GM21515 (cell line): ENCODE results near the gene NFE2L1.
A peak's percentile ranks its signal among the peaks of the same experiment; 100 is the strongest.
"Not testable (repeated sequence)": the region's sequence is repeated elsewhere in the genome, so short reads cannot be mapped to it uniquely, and the experiment has no call there.

Experiments used
- ATAC-seq: cut with Tn5 transposase; IDR thresholded peaks from one replicate; pipeline ENCODE4 v1.9.1; 2021; ENCODE audit not compliant: unreplicated experiment

Gene NFE2L1

DNA sequence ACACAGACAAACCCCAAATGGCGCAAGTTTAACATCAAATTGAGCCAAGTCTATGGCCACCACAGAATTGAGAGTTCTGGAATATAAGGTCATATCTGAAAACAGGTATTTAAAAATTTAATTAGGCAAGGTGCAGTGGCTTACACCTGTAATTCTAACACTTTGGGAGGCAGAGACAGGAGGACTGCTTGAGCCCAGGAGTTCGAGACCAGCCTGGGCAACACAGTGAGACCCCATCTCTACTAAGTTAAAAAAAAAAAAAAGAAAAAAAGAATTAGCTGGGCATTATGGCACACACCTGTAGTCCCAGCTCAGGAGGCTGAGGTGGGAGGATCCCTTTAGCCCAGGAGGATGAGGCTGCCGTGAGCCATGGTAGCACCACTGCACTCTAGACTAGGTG, 19.1 kb downstream of the NFE2L1 start:
- no peak for ATAC-seq

DNA sequence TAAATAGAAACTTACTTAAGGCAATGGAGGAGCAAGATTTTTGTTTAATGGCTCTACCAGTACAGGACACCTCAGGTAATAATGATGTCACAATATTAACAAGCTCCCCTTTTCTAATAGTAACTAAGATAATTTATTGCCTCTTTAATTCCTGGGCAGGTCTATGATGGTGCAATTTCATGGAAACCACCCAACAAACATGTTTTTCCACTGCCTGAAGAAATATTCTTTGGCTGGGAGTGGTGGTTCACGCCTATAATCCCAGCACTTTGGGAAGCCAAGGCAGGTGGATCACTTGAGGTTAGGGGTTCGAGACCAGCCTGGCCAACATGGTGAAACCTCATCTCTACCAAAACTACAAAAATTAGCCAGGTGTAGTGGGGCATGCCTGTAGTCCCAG, 19.6 kb downstream of the NFE2L1 start:
- ATAC-seq = not testable (repeated sequence)

GRCh38 chr17:48068491-48068961, 20.4 kb downstream of the NFE2L1 start:
- ATAC-seq = no peak

DNA sequence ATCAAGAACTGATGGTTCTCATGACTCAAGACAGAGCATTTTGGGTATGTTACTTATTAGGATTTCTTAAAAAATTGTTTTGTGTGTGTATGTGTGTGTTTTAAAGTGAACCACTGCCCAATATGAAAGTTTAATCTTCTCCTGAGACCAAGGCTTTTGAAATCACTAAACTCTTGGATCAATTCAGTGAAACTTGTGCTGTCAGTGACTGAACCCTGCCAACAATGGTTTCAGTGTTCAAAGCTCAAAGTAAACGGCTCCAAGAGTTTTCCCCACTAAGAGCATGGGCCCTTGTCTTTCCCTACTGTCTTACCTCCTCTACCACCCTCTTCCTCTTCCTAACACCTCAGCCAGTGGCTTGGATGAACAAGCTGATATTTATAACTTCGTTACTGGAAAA, 22.0 kb downstream of the NFE2L1 start:
- no peak for ATAC-seq

DNA sequence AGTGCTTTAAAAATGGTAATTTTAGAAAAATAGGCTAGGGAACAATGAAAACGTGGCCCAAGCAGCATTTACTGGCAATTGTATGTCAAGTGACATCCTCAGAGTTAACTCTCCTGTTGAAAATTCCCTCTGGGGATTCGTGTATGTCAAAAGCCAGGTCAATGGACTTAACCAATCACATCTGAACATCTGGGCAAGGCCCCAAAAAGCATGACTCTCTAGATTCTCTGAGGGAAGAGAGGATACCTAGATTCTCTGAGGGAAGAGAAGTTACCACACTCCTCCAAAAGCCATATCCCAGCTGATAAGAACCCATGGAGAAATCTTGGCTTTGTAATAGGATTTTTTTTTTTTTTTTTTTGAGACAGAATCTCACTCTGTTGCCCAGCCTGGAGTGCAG, 23.5 kb downstream of the NFE2L1 start:
- no peak for ATAC-seq

- ATAC-seq = not testable (repeated sequence)
Observed at GRCh38 chr17:48072811-48073210, 24.7 kb downstream of the NFE2L1 start.

DNA sequence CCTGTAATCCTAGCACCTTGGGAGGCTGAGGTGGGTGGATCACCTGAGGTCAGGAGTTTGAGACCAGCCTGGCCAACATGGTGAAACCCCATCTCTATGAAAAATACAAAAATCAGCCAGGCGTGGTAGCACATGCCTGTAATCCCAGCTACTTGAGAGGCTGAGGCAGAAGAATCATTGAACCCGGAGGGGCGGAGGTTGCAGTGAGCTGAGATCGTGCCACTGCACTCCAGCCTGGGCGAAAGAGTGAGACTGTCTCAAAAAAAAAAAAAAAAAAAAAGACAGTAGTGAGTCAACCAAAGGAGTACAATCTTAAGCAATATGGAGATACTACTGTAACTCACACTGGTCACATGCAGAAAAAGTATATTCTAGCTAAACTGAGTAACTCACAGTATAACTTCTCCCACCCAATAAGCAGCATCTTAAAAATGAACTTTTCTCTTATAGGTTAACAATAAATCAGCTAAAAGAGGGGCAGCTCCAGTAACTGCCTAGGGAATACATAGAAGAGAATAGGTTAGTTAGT, 25.5 kb downstream of the NFE2L1 start:
- not testable (repeated sequence) for ATAC-seq

GRCh38 chr17:48074322-48075081, 26.3 kb downstream of the NFE2L1 start:
- no peak for ATAC-seq

- not testable (repeated sequence) for ATAC-seq
Observed at GRCh38 chr17:48077152-48077551, 29.0 kb downstream of the NFE2L1 start.

DNA sequence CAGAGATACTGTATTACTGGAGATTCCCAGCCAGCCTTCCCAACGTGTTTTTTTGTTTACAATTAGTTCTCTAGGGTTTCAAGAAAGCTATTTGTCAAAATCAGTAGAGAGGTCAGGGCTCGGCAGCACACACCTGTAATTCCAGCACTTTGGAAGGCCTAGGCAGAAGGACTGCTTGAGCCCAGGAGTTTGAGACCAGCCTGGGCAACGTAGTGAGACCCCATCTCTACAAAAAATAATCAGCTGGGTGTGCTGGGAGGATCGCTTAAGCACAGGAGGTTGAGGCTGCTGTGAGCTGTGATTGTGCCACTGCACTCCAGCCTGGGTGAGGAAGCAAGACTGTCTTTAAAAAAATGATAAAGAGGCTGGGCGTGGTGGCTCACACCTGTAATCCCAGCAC, 33.7 kb downstream of the NFE2L1 start:
- no peak for ATAC-seq

DNA sequence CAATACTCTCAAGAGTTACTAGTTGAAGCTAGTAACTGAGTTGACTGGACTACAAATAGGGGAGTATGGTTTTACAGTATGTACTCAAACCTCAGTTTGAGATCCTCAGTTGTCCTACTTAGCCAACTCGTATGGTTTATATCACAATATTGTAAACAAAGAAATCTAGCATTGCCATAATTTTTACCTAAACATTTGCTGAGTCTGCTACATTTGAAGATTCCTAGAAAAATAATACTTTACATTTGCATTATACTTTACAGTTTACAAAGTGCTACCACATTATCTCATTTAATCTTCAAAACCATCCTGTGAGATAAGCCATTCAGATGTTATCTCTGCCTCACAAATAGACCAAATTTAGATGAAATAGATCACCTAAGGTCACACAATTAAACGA, 36.8 kb downstream of the NFE2L1 start:
- no peak for ATAC-seq

DNA sequence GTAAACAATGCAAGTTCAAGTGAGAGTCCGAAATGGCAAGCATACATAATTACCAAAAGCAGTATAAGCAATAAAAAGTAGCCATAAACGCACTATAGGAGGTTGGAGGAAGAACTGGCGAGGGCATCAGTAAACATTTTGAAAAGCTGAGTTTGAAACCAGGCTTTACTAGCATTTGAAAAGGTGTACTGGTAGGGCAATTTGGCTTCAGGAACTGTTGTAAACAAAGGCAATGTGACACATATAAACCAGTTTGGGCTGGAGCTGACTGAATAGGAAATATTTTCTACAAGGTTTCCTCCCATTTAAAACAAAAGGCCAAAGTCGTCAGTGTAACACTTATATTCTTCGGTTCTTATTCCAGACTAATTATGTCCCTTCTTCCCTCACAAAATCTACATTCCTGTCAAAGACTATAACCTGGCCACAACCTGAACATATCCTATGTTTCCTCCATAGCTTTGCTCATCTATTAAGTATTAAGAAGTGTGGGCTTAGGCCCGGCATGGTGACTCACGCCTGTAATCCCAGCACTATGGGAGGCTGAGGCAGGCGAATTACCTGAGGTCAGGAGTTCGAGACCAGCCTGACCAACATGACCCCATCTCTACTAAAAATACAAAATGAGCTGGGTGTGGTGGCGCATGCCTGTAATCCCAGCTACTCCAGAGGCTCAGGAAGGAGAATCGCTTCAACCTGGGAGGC, 45.3 kb downstream of the NFE2L1 start:
- no peak for ATAC-seq

DNA sequence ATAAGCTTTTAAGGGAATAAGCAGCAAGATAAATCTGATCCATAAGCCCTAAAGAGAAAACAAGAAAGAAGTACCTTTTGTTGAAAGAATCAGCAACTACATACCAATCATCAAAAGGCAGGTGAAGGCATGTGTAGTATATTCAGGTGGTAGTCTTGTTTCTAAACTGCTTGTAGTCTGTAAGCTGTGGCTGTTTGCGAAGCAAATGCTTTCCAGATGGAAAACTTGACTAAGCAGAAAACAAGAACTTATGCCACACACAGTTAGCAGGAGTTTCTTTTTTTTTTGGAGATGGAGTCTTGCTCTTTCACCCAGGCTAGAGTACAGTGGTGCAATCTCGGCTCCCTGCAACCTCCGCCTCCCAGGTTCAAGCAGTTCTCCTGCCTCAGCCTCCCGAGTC, 47.5 kb downstream of the NFE2L1 start:
- no peak for ATAC-seq

DNA sequence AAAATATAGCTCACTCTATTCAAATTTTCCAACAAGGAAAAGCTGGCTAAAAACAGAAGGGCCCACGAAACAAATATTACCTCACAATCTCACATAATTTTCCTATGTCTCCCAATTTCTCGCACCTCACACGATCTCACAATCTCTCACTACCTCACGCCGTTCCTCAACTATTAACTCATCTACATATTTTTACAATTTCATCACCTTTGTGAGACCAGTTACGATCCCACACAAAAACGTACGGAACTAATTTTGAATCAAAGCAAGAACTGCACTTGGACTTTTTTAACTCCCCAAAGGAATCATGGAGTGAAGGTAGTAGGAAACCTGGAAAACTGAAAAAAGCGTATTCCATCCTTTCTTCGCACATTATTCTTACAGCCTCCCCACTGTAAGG, 52.0 kb downstream of the NFE2L1 start:
- no peak for ATAC-seq

- ATAC-seq = no peak
Observed at GRCh38 chr17:48100591-48101011, 52.4 kb downstream of the NFE2L1 start.

DNA sequence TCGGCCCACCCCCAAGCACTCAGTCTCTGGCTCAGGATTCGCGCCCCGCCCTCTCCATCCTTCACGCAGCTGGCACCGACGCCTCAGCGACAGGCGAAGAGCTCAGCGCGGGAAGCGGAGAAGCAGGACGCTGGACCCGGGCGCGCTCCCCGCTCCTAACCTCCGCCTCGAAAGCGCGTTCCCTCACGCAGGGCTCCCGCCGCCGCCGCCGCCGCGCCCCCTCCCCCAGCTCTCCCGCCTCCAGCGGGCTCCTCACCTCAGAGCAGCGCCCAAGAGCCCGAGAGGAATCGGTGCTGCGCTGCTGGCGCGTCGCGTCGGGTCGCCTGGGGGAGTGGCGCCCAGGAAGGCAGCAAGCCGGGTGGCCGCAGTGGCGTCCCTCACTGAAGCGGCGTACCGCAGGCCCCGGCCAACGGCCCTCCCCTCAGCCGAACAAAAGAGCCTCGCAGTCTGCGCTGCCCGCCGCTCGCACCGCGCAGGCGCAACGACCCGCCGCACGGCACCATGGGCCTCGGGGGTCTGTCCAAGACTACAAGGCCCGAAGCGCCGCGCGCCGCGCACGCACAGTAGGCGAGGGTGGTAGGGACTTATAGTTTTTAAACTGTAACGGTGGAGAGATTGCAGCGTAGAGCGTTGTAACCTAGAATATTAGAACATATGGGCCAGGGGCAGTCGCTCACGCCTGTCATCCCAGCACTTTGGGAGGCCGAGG, 53.0 kb downstream of the NFE2L1 start, which contains the start of gene CBX1:
Gene CBX1 (minus strand): TSS at position 467 of the 709 bp plus-strand sequence. CDS start 24,474 bp downstream, outside the sequence.
- ATAC-seq = peak; percentile 91

DNA sequence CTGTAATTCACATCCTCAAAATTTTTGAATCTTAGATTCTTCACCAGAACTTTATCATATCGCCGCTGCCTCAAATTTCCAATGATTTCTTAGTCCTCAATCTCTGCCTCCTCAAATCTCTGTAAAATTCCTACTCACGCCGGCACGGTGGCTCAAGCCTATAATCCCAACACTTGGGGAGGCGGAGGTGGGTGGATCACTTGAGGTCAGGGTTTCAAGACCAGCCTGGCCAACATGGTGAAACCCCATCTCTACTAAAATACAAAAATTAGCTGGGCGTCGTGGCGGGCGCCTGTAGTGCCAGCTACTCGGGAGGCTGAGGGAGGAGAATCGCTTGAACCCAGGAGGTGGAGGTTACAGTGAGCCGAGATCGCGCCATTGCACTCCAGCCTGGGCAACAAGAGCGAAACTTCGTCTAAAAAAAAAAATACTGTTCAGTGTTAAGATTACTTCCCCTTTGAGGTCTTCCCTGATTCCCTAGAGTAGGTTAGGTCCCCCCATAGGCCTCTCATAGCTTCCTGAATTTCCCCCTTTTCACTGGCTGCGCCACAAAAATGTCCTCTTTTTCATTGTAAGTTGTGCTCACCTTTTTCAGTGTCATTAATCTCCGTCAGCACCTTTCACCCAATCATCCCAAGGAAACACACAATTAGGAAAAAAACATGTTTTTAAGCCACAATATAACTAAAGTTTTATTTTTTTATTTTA, 54.0 kb downstream of the NFE2L1 start:
- no peak for ATAC-seq

DNA sequence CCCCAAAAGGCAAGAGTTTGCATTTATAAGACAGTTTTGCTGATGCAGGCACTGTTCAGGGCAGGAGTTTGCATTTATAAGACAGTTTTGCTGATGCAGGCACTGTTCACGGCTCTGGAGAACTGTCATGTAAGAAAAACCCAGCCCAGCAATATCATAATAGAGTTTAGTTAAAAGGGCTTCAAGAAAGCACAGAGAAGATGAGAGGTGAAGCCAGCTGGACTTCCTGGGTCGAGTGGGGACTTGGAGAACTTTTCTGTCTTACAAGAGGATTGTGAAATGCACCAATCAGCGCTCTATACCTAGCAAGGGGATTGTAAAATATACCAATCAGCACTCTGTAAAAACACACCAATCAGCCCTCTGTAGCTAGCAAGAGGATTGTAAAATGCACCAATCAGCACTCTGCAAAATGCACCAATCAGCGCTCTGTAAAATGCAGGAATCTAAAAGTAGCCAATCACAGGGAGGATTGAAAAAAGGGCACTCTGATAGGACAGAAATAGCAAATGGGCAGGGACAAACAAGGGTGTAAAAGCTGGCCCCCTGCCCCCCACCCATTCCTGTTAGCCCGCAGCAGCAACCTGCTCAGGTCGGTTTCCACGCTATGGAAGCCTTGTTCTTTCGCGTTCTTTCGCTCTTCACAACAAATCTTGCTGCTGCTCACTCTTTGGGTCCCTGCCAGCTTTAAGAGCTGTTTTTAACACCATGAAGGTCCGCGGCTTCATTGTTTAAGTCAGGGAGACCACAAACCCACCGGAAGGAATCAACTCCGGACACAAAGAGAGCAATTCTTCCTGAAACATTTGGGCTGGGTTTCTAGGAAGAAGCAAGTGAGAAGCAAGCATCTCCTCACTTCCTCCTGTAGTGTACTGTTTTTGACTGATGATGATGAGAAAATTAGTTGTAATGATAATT, 54.9 kb downstream of the NFE2L1 start:
- ATAC-seq = no peak

DNA sequence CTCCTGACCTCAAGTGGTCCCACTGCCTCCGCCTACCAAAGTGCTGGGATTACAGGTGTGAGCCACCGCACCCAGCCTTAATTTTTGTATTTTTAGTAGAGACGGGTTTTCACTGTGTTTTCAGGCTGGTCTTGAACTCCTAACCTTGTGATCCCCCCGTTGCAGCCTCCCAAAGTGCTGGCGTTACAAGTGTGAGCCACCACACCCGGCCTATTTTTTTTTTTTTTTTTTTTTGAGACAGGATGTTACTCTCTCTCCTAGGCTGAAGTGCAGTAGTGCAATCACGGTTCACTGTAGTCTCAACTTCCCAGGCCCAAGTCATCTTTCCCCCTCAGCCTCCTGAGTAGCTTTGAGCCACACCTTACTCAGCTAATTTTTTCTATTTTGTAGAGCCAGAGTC, 56.3 kb downstream of the NFE2L1 start:
- no peak for ATAC-seq

DNA sequence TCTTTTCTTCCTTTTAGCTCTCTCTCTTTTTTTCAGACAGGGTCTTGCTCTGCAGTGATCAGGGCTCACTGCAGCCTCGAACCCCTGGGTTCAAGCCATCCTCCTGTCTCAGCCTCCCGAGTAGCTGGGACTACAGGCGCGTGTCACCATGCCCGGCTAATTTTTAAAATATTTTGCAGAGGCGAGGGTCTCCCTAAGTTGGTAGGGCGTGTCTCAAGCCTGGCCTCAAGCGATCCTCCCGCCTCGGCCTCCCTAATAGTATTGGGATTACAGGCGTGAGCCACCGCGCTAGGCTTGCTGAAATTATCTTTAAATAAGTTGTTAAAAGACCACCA, 58.6 kb downstream of the NFE2L1 start:
- ATAC-seq = no peak
